Raji (cell line): Measurements from ENCODE around the gene CCSER1.

Experiments used
- POLR2A ChIP-seq: IDR thresholded peaks from 2 replicates; pipeline ENCODE4 v1.6.1; 2011; ENCODE audit warnings: low read depth, low read length, control low read depth; ENCODE audit not compliant: insufficient read depth

CCSER1 gene

GRCh38 chr4:90281541-90282355, 154.6 kb downstream of the CCSER1 start:
- TF ChIP-seq POLR2A = no peak

GRCh38 chr4:90290345-90290744, 163.2 kb downstream of the CCSER1 start:
- no peak for TF ChIP-seq POLR2A

GRCh38 chr4:90292438-90292837, 165.2 kb downstream of the CCSER1 start:
- no peak for TF ChIP-seq POLR2A

- TF ChIP-seq POLR2A = no peak
Observed at GRCh38 chr4:90293320-90293719, 166.1 kb downstream of the CCSER1 start.

- no peak for TF ChIP-seq POLR2A
Observed at GRCh38 chr4:90299373-90299772, 172.2 kb downstream of the CCSER1 start.

- no peak for TF ChIP-seq POLR2A
Observed at GRCh38 chr4:90306810-90307209, 179.6 kb downstream of the CCSER1 start.

- TF ChIP-seq POLR2A = no peak
Observed at GRCh38 chr4:90317785-90318184, 190.6 kb downstream of the CCSER1 start.

- no peak for TF ChIP-seq POLR2A
Observed at GRCh38 chr4:90318193-90318592, 191.0 kb downstream of the CCSER1 start.

- TF ChIP-seq POLR2A = no peak
Observed at GRCh38 chr4:90328558-90328957, 201.4 kb downstream of the CCSER1 start.

- TF ChIP-seq POLR2A = no peak
Observed at GRCh38 chr4:90330546-90330945, 203.4 kb downstream of the CCSER1 start.

- no peak for TF ChIP-seq POLR2A
Observed at GRCh38 chr4:90345549-90346215, 218.5 kb downstream of the CCSER1 start.

- no peak for TF ChIP-seq POLR2A
Observed at GRCh38 chr4:90349636-90350035, 222.4 kb downstream of the CCSER1 start.

- no peak for TF ChIP-seq POLR2A
Observed at GRCh38 chr4:90357117-90357710, 230.0 kb downstream of the CCSER1 start.

- TF ChIP-seq POLR2A = no peak
Observed at GRCh38 chr4:90375081-90375480, 247.9 kb downstream of the CCSER1 start.

GRCh38 chr4:90393215-90393614, 266.0 kb downstream of the CCSER1 start:
- no peak for TF ChIP-seq POLR2A

GRCh38 chr4:90403781-90404180, 276.6 kb downstream of the CCSER1 start:
- TF ChIP-seq POLR2A = no peak
